ENCODE data around the gene COPS7B.
"Not testable (repeated sequence)": the region's sequence is repeated elsewhere in the genome, so short reads cannot be mapped to it uniquely, and the experiment has no call there.

The COPS7B gene

DNA sequence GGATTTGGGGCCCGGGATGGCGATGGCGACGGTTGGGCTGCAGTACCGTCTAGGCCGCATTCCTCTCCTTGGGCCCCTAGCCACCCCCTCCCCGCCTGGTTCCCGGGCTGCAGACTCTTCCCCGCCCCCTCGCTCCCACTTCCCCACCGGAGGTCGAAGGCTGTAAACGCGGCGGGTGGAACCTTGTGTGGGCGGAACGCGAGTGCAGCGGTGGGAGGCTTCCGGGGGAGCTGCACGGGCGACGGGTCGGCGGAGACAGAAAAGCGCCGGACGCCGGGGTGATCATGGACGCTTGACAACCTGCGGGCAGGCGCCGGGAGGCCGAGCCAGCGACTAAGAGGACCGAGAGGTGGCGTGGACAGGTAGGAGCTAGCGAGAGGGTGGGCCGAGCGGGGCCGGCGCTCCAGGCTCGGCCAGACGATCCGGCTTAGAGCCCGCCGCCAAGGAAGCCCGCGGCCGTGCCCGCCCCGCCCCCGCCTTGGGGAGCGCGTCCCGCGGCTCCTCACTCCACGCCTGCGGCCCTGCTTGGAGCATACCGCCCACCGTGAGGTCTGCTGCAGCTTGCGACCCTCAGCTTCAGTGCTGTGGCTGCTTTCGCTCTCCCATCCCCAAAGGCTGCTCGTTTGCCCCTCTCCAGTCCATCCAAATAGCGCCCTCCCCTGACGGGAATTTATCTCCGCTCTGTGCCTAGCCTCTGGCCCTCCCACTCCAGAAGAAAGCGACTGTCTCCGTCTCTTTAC, at the start of gene COPS7B:
TSS of gene COPS7B (plus strand) at position 269 of the 740 bp plus-strand sequence. CDS start 2,126 bp downstream, outside the sequence.
- Histone ChIP-seq H3K36me3 (ENCODE audit: control insufficient read depth in 1 of 2, insufficient read depth in 2 of 2, low read length in 2 of 2) (peaks cover 10 to 24% of the 10 kb centered on the region in 2 donors), H3K9ac (ENCODE audit: low read depth in 1 of 2, low read length in 2 of 2) (peak within 1 kb of the TSS; percentile 62 to 76), H3K9me3 (ENCODE audit: control insufficient read depth in 1 of 2, low read length in 2 of 2) (no peaks in the 10 kb centered on the region), H3K27ac (ENCODE audit: low read depth, low read length) (no peak within 1 kb of the TSS), H3K27me3 (ENCODE audit: control insufficient read depth in 1 of 2, insufficient read depth in 2 of 2, low read length in 2 of 2) (no peaks in the 10 kb centered on the region), H3K4me1 (ENCODE audit: control insufficient read depth in 1 of 2, insufficient read depth in 2 of 2, low read length in 2 of 2) (peaks cover 31 to 38% of the 10 kb centered on the region in 2 donors), H3K4me3 (ENCODE audit: low read depth in 1 of 2, low read length in 2 of 2) (peak within 1 kb of the TSS; percentile 86 to 89)

DNA sequence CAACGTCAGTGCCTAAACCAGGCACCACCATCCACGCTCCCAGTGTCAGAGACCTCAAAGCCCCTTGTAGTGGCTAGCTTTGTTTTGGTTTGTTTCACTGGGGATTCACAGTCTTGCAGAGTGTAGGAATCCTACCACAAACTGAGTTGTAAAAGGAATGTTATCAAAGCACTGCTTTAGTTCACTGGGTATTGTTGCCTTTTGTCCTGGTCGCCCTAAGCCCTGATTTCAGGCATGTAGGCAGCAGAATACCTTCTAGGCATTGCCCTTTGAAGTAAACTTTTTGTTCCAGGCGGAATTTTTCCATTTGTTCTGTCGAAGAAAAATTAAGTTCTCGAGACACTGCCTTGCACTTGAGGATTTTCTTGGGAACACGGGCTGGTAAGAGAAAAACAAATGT, 48.5 kb upstream of the COPS7B start:
- Histone ChIP-seq H3K4me3 (ENCODE audit: low read depth in 1 of 2, low read length in 2 of 2) (no peak overlapping the region), H3K36me3 (ENCODE audit: control insufficient read depth in 1 of 2, insufficient read depth in 2 of 2, low read length in 2 of 2) (peaks cover 13 to 17% of the 10 kb centered on the region in 2 donors), H3K4me1 (ENCODE audit: control insufficient read depth in 1 of 2, insufficient read depth in 2 of 2, low read length in 2 of 2) (no peaks in the 10 kb centered on the region), H3K27ac (ENCODE audit: low read depth, low read length) (no peak overlapping the region), H3K9ac (ENCODE audit: low read depth in 1 of 2, low read length in 2 of 2) (no peak overlapping the region), H3K9me3 (ENCODE audit: control insufficient read depth in 1 of 2, low read length in 2 of 2) (no peaks in the 10 kb centered on the region), H3K27me3 (ENCODE audit: control insufficient read depth in 1 of 2, insufficient read depth in 2 of 2, low read length in 2 of 2) (no peaks in the 10 kb centered on the region)

DNA sequence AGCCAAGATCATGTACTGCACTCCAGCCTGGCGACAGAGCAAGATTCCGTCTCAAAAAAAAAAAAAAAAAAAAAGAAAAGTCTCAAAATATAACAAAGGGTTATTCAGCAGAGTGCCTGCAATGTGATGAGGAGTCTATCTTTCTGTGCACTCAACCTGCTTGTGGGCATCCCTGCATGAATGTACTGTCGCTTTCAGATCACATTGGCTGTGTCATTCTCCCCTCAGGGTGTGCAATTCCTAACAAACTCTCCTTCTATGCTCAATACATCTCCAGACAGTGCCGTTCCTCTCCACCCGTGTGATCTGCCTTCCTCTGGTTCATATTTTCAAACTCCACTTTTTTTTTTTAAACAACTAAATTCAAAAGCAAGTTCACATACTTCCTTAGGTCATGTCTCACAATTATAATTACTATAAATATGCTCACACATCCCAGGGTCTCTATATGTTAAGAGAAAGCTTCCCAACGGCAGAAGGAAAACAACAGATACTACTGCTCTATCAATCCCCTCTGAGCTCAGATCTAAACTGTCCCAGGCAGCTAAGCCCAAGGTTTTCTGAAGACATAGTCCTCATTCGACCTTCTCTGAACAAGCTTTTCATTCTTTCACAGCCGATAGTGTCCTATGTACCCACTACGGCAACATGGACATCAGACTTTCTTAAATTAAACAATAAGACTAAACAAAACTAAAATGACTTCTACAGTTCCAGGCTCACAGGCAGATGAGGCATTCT, 42.7 kb upstream of the COPS7B start:
- Histone ChIP-seq H3K36me3 (ENCODE audit: control insufficient read depth in 1 of 2, insufficient read depth in 2 of 2, low read length in 2 of 2) (no peaks in the 10 kb centered on the region), H3K9me3 (ENCODE audit: control insufficient read depth in 1 of 2, low read length in 2 of 2) (no peaks in the 10 kb centered on the region), H3K9ac (ENCODE audit: low read depth in 1 of 2, low read length in 2 of 2) (no peak overlapping the region), H3K27ac (ENCODE audit: low read depth, low read length) (no peak overlapping the region), H3K4me1 (ENCODE audit: control insufficient read depth in 1 of 2, insufficient read depth in 2 of 2, low read length in 2 of 2) (no peaks in the 10 kb centered on the region), H3K4me3 (ENCODE audit: low read depth in 1 of 2, low read length in 2 of 2) (no peak overlapping the region), H3K27me3 (ENCODE audit: control insufficient read depth in 1 of 2, insufficient read depth in 2 of 2, low read length in 2 of 2) (no peaks in the 10 kb centered on the region)

DNA sequence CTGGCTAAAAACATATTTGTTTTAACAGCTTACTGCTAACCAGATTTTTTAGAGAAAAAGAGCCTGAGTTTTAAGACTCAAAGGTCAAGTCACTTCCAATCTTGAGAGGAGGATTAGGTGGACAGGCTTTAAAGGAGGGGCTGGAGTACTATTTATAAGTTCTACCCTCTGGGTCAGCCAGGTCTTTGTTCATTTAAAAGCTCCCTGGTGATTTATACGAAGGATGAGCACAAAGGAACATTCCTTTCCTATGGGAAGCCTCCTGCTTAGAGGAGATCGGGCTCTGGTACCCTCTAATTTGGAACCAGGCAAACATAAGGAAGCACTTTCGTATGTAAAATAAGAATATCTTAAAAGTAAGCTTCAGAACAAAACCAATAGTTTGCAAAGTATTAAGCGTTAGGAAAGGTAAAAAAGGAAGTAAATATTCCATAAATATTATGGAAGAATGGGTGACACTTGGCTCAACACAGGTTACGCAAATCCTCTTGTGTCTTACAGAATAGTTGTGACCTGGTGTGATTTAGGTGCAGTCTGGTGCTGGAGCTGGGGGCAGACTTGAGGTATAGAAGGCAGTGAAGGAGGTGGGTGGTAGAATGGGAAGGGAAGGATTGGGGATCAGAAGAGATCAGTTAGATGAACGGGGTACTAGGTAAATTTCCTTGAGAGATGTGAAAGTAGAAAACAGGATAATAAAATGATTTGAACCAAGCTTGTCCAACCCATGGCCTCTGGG, 40.8 kb upstream of the COPS7B start:
- no peak overlapping the region for H3K9ac ChIP-seq (ENCODE audit: low read depth in 1 of 2, low read length in 2 of 2)
- no peaks in the 10 kb centered on the region for H3K27me3 ChIP-seq (ENCODE audit: control insufficient read depth in 1 of 2, insufficient read depth in 2 of 2, low read length in 2 of 2)
- H3K4me3 ChIP-seq (ENCODE audit: low read depth in 1 of 2, low read length in 2 of 2): no peak overlapping the region
- no peaks in the 10 kb centered on the region for H3K4me1 ChIP-seq (ENCODE audit: control insufficient read depth in 1 of 2, insufficient read depth in 2 of 2, low read length in 2 of 2)
- no peaks in the 10 kb centered on the region for H3K36me3 ChIP-seq (ENCODE audit: control insufficient read depth in 1 of 2, insufficient read depth in 2 of 2, low read length in 2 of 2)
- no peaks in the 10 kb centered on the region for H3K9me3 ChIP-seq (ENCODE audit: control insufficient read depth in 1 of 2, low read length in 2 of 2)
- H3K27ac ChIP-seq (ENCODE audit: low read depth, low read length): no peak overlapping the region

DNA sequence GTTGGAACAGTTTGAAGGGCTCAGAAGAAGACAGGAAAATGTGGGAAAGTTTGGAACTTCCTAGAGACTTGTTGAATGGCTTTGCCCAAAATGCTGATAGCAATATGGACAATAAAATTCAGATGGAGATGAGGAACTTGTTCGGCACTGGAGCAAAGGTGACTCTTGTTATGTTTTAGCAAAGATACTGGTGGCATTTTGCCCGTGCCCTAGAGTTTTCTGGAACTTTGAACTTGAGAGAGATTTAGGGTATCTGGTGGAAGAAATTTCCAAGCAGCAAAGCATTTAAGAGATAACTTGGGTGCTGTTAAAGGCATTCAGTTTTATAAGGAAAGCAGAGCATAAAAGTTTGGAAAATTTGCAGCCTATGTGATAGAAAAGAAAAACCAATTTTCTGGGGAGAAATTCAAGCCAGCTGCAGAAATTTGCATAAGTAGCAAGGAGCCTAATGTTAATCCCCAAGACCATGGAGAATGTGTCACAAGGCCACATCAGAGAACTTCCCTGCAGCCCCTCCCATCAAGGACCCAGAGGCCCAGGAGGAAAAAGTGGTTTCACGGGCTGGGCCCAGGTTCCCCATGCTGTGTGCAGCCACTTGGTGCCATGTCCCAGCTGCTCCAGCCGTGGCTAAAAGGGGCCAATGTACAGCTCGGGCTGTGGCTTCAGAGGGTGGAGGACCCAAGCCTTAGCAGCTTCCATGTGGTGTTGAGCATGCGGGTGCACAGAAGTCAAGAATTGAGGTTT, 37.9 kb upstream of the COPS7B start:
- H3K36me3 ChIP-seq (ENCODE audit: control insufficient read depth in 1 of 2, insufficient read depth in 2 of 2, low read length in 2 of 2); H3K9ac ChIP-seq (ENCODE audit: low read depth in 1 of 2, low read length in 2 of 2); H3K27me3 ChIP-seq (ENCODE audit: control insufficient read depth in 1 of 2, insufficient read depth in 2 of 2, low read length in 2 of 2); H3K27ac ChIP-seq (ENCODE audit: low read depth, low read length); H3K4me3 ChIP-seq (ENCODE audit: low read depth in 1 of 2, low read length in 2 of 2); H3K4me1 ChIP-seq (ENCODE audit: control insufficient read depth in 1 of 2, insufficient read depth in 2 of 2, low read length in 2 of 2); H3K9me3 ChIP-seq (ENCODE audit: control insufficient read depth in 1 of 2, low read length in 2 of 2): not testable (repeated sequence)

DNA sequence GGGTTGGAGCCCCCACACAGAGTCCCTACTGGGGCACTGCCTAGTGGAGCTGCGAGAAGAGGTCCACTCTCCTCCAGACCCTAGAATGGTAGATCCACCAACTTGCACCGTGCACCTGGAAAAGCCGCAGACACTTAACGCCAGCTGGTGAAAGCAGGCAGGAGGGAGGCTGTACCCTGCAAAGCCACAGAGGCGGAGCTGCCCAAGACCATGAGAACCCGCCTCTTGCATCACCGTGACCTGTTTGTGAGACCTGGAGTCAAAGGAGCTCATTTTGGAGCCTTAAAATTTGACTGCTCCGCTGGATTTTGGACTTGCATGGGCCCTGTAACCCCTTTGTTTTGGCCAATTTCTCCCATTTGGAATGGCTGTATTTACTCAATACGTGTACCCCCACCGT, 37.2 kb upstream of the COPS7B start:
- H3K9me3 ChIP-seq (ENCODE audit: control insufficient read depth in 1 of 2, low read length in 2 of 2); H3K4me1 ChIP-seq (ENCODE audit: control insufficient read depth in 1 of 2, insufficient read depth in 2 of 2, low read length in 2 of 2); H3K36me3 ChIP-seq (ENCODE audit: control insufficient read depth in 1 of 2, insufficient read depth in 2 of 2, low read length in 2 of 2); H3K27me3 ChIP-seq (ENCODE audit: control insufficient read depth in 1 of 2, insufficient read depth in 2 of 2, low read length in 2 of 2); H3K9ac ChIP-seq (ENCODE audit: low read depth in 1 of 2, low read length in 2 of 2); H3K27ac ChIP-seq (ENCODE audit: low read depth, low read length); H3K4me3 ChIP-seq (ENCODE audit: low read depth in 1 of 2, low read length in 2 of 2): not testable (repeated sequence)

DNA sequence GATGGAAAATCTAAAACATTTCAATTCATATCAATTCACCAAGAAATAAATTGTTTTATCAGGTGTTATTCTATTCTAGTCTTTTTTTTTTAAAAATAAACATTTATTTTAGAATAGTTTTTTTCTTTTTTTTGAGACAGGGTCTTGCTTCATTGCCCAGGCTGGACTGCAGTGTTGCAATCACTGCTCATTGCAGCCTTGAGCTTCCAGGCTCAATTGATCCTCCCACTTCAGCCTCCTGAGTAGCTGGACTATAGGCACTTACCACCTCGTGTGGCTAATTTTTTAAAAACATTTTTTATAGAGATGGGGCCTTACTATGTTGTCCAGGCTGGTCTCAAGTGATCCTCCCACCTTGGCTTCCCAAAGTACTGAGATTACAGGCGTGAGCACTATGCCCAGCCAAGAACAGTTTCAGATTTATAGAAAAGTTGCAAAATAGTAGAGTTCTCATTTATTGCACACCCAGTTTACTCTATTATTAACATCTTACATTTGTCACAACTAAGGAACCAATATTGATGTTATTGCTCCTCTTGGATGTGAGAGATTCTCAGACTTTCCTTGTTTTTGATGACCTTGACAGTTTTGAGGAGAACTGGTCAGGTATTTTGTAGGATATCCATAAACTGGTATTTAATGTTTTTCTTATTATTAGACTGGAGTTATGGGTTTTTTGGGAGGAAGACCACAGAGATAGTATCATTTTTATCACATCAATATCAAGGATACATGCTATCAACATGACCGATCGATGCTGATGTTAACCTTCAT, 35.0 kb upstream of the COPS7B start:
- Histone ChIP-seq H3K4me1 (ENCODE audit: control insufficient read depth in 1 of 2, insufficient read depth in 2 of 2, low read length in 2 of 2) (no peaks in the 10 kb centered on the region), H3K9me3 (ENCODE audit: control insufficient read depth in 1 of 2, low read length in 2 of 2) (no peaks in the 10 kb centered on the region), H3K9ac (ENCODE audit: low read depth in 1 of 2, low read length in 2 of 2) (no peak overlapping the region), H3K36me3 (ENCODE audit: control insufficient read depth in 1 of 2, insufficient read depth in 2 of 2, low read length in 2 of 2) (no peaks in the 10 kb centered on the region), H3K4me3 (ENCODE audit: low read depth in 1 of 2, low read length in 2 of 2) (no peak overlapping the region), H3K27ac (ENCODE audit: low read depth, low read length) (no peak overlapping the region), H3K27me3 (ENCODE audit: control insufficient read depth in 1 of 2, insufficient read depth in 2 of 2, low read length in 2 of 2) (no peaks in the 10 kb centered on the region)

DNA sequence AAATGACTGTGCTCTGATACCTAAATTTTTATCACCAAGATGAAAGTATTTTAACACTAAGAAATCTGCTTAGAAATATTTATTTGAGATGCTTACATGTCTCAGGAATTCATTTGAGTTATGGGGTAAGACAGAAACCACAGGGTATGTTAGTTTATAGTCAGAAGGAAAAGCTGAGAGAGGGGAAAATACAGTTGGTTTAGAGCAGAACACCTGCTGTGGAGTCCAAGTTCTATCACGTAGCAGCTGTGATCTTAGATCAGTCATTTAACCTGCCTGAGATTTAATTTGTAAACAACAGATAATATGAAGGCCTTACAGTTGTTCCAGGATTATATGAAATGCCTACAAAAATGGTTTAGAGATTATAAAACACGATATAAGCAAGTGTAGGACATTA, 34.2 kb upstream of the COPS7B start:
- Histone ChIP-seq H3K9ac (ENCODE audit: low read depth in 1 of 2, low read length in 2 of 2) (no peak overlapping the region), H3K27ac (ENCODE audit: low read depth, low read length) (no peak overlapping the region), H3K27me3 (ENCODE audit: control insufficient read depth in 1 of 2, insufficient read depth in 2 of 2, low read length in 2 of 2) (no peaks in the 10 kb centered on the region), H3K36me3 (ENCODE audit: control insufficient read depth in 1 of 2, insufficient read depth in 2 of 2, low read length in 2 of 2) (no peaks in the 10 kb centered on the region), H3K4me3 (ENCODE audit: low read depth in 1 of 2, low read length in 2 of 2) (no peak overlapping the region), H3K4me1 (ENCODE audit: control insufficient read depth in 1 of 2, insufficient read depth in 2 of 2, low read length in 2 of 2) (no peaks in the 10 kb centered on the region), H3K9me3 (ENCODE audit: control insufficient read depth in 1 of 2, low read length in 2 of 2) (no peaks in the 10 kb centered on the region)

DNA sequence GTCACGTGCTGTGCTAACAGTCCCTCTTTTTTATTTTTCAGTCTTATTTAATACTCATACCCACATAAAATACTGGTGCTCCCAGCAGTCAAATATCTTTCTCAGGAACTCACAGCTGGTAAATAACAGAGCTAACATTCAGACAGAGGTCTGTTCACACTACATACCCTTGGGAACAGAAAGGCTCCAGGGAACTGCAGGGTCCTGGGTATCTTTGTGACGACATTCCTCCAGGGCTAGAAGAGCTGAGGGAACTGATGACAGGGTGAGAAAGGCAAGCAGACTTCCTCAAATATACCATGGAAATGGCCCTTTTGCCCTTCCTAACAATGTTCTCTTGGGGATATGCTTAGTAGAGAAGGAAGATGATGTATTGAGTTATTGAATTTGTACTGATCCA, 24.5 kb upstream of the COPS7B start:
- Histone ChIP-seq H3K27ac (ENCODE audit: low read depth, low read length) (no peak overlapping the region), H3K27me3 (ENCODE audit: control insufficient read depth in 1 of 2, insufficient read depth in 2 of 2, low read length in 2 of 2) (no peaks in the 10 kb centered on the region), H3K36me3 (ENCODE audit: control insufficient read depth in 1 of 2, insufficient read depth in 2 of 2, low read length in 2 of 2) (no peaks in the 10 kb centered on the region), H3K9me3 (ENCODE audit: control insufficient read depth in 1 of 2, low read length in 2 of 2) (no peaks in the 10 kb centered on the region), H3K9ac (ENCODE audit: low read depth in 1 of 2, low read length in 2 of 2) (no peak overlapping the region), H3K4me1 (ENCODE audit: control insufficient read depth in 1 of 2, insufficient read depth in 2 of 2, low read length in 2 of 2) (no peaks in the 10 kb centered on the region), H3K4me3 (ENCODE audit: low read depth in 1 of 2, low read length in 2 of 2) (no peak overlapping the region)
